ENCODE measurements around the gene DGKG. TPM values are rescaled to one million over a fixed set of nuclear protein-coding genes. Genes with fewer than 3 reads are reported as not detected.

Gene DGKG
- total and polyA plus RNA-seq, 12 donors = 7.2 to 75.7 (median 41.4) TPM

- intact Hi-C loops (cut with DNase I) = loop anchor here in 1 of 10 donors (10.0 kb wide), 1 partner anchor 126 kb away; no protein-coding TSS in a partner anchor
- no peak for DNase-seq
- no peaks in the 10 kb centered on the region for H3K9me3 ChIP-seq
- TF ChIP-seq, protein P1, sequence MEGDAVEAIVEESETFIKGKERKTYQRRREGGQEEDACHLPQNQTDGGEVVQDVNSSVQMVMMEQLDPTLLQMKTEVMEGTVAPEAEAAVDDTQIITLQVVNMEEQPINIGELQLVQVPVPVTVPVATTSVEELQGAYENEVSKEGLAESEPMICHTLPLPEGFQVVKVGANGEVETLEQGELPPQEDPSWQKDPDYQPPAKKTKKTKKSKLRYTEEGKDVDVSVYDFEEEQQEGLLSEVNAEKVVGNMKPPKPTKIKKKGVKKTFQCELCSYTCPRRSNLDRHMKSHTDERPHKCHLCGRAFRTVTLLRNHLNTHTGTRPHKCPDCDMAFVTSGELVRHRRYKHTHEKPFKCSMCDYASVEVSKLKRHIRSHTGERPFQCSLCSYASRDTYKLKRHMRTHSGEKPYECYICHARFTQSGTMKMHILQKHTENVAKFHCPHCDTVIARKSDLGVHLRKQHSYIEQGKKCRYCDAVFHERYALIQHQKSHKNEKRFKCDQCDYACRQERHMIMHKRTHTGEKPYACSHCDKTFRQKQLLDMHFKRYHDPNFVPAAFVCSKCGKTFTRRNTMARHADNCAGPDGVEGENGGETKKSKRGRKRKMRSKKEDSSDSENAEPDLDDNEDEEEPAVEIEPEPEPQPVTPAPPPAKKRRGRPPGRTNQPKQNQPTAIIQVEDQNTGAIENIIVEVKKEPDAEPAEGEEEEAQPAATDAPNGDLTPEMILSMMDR (IDR thresholded peaks at IDR 0.05) = no peak
- peak in 1 of 8 donors; percentile 32 for ATAC-seq
- no peak overlapping the region for H3K27ac ChIP-seq
- 90 to 96% methylated on average over 5 of the region's 5 CpGs for WGBS, 2 donors
- no peaks in the 10 kb centered on the region for H3K36me3 ChIP-seq
- H3K4me1 ChIP-seq = peaks cover 0 to 10% (median 0%) of the 10 kb centered on the region in 9 donors
- peaks cover 0 to 31% (median 3%) of the 10 kb centered on the region in 7 donors for H3K27me3 ChIP-seq
- H3K4me3 ChIP-seq = no peak overlapping the region
These were observed 243.3 kb downstream of the DGKG start for GRCh38 chr3:186118692-186119091.

DNA sequence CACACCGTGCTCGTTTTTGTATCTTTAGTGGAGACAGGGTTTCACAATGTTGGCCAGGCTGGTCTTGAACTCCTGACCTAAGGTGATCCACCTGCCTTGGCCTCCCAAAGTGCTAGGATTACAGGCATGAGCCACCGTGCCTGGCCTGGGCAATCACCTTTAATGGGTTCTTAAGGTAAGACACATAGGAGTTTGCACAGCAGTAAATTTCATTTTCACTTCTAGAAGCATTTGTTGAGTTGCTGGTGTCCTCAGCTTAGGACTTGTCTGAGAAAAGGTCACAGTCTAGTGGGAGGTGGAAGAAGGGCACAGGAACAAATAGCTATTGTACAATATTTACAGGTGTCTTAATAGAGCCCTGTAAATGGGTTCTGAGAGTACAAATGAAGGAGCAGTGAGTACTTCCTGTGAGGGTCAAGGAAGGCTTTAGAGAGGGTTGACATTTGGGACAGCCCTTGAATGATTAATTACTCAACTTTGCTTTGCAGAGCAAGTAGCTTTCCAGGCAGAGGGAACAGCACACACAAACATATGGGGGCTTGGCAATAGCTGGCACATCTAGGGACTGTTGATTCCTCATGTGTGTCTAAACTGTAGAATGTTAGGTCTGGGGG, 244.4 kb downstream of the DGKG start:
- no peak overlapping the region for H3K27ac ChIP-seq
- H3K9me3 ChIP-seq = no peaks in the 10 kb centered on the region
- ATAC-seq (no peak), DNase-seq (no peak)
- no peaks in the 10 kb centered on the region for H3K36me3 ChIP-seq
- TF ChIP-seq, protein P1 (IDR thresholded peaks at IDR 0.05) = no peak
- peaks cover 0 to 42% (median 3%) of the 10 kb centered on the region in 7 donors for H3K27me3 ChIP-seq
- no peak overlapping the region for H3K4me3 ChIP-seq
- peaks cover 0 to 10% (median 0%) of the 10 kb centered on the region in 9 donors for H3K4me1 ChIP-seq
- intact Hi-C loops (cut with DNase I) = loop anchor here in 1 of 10 donors (10.0 kb wide), 1 partner anchor 127 kb away; no protein-coding TSS in a partner anchor
- WGBS, 2 donors = 90 to 94% methylated on average over 3 of the region's 3 CpGs

- peak in 1 of 8 donors; percentile 51 for ATAC-seq
- 90 to 91% methylated on average over 15 of the region's 15 CpGs for WGBS, 2 donors
- H3K36me3 ChIP-seq = no peaks in the 10 kb centered on the region
- peaks cover under 1 to 12% (median 5%) of the 10 kb centered on the region in 9 donors for H3K4me1 ChIP-seq
- TF ChIP-seq, protein P1 (IDR thresholded peaks at IDR 0.05) = no peak
- peaks cover 0 to 64% (median 3%) of the 10 kb centered on the region in 7 donors for H3K27me3 ChIP-seq
- no peaks in the 10 kb centered on the region for H3K9me3 ChIP-seq
- DNase-seq = no peak
- no peak overlapping the region for H3K4me3 ChIP-seq
- H3K27ac ChIP-seq = no peak overlapping the region
- intact Hi-C loops (cut with DNase I) = loop anchor here in 1 of 10 donors (10.0 kb wide), 1 partner anchor 129 kb away; no protein-coding TSS in a partner anchor
These were observed 246.6 kb downstream of the DGKG start for GRCh38 chr3:186115239-186115996.

Measured in heart right ventricle (tissue), 16 donors.